OCI-LY3 (cell line): ENCODE results near the gene ZNF747.

ENCODE experiments used
- EZH2phosphoT487 ChIP-seq: fragments of 200-600 bp; shearing (Covaris generic); IDR thresholded peaks from 2 replicates; pipeline ENCODE4 v1.6.1; 2018; ENCODE audit warnings: antibody characterized with exemption, mixed run types, low read depth
- TF ChIP-seq, protein P1 (sequence below): fragments of 200-600, 300-600 bp; sonication (generic); IDR thresholded peaks from 2 replicates; pipeline ENCODE4 v1.5.1; 2014; ENCODE audit warnings: antibody characterized with exemption, low read length, low read depth

GRCh38 chr16:30533748-30534367 is 800 bp downstream of the ZNF747 start:
- TF ChIP-seq EZH2phosphoT487, result no peak
- TF ChIP-seq, protein P1, sequence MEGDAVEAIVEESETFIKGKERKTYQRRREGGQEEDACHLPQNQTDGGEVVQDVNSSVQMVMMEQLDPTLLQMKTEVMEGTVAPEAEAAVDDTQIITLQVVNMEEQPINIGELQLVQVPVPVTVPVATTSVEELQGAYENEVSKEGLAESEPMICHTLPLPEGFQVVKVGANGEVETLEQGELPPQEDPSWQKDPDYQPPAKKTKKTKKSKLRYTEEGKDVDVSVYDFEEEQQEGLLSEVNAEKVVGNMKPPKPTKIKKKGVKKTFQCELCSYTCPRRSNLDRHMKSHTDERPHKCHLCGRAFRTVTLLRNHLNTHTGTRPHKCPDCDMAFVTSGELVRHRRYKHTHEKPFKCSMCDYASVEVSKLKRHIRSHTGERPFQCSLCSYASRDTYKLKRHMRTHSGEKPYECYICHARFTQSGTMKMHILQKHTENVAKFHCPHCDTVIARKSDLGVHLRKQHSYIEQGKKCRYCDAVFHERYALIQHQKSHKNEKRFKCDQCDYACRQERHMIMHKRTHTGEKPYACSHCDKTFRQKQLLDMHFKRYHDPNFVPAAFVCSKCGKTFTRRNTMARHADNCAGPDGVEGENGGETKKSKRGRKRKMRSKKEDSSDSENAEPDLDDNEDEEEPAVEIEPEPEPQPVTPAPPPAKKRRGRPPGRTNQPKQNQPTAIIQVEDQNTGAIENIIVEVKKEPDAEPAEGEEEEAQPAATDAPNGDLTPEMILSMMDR, result no peak
